GM21515 (cell line): ENCODE data around the gene GTPBP8.

Source experiments
- ATAC-seq: cut with Tn5 transposase; IDR thresholded peaks from one replicate; pipeline ENCODE4 v1.9.1; 2021; ENCODE audit not compliant: unreplicated experiment

GTPBP8 gene

GRCh38 chr3:112990672-112991602 lies at the start of gene GTPBP8:
TSS of gene GTPBP8 (plus strand) at chr3:112990984. CDS start at chr3:112991000, 16 bp downstream.
- ATAC-seq, result peak; percentile 93

DNA sequence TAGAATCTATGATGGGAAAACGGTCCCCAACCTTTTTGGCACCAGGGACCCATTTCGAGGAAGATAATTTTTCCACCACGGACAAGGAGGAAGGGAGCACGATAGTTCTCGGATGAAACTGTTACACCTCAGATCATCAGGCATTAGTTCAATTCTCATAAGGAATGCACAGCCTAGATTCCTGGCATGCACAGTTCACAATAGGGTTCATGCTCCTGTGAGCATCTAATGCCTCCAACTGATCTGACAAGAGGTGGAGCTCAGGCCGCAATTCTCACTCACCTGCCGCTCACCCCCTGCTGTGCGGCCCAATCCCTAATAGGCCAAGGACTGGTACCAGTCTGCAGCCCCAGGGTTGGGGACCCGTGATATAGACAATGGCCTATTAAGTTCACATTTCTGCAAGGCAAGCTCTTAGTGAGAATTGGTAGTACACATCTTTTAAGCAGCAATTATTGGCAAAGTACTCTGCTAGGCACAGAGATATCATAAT lies 42.4 kb upstream of the GTPBP8 start:
- ATAC-seq, result no peak

GRCh38 chr3:112956351-112956750 lies 34.4 kb upstream of the GTPBP8 start:
- no peak for ATAC-seq

GRCh38 chr3:112958811-112959560 lies 31.8 kb upstream of the GTPBP8 start:
- ATAC-seq, result peak; percentile 73

DNA sequence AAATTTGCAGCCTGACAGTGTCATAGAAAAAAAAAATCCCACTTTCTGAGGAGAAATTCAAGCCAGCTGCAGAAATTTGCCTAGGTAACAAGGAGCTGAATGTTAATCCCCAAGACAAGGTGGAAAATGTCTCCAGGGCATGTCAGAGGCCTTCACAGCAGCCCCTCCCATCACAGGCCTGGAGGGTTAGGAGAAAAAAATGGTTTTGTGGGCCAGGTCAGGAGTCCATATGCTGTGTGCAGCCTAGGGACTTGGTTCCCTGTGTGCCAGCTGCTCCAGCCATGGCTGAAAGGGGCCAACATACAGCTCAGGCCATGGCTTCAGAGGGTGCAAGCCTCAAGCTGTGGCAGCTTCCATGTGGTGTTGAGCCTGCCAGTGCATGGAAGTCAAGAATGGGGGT lies 27.1 kb upstream of the GTPBP8 start:
- no peak for ATAC-seq

DNA sequence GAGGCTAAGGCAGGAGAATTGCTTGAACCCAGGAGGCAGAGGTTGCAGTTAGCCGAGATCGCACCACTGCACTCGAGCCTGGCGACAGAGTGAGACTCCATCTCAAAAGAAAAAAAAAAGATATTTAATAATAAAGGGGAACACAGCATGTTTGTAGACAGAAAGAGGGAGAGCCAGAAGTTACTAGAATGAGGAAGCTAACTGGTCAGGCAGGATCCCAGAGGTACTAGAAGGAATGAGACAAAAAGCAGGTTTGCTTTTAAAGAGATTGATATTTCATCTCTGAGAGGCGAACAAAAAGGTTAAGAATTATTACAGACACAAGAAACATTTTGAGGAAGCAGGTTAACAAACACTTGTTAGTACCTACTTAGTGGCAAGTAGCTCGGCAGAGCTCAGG lies 25.1 kb upstream of the GTPBP8 start:
- ATAC-seq, result no peak

GRCh38 chr3:112966633-112967032 lies 24.2 kb upstream of the GTPBP8 start:
- ATAC-seq, result no peak

DNA sequence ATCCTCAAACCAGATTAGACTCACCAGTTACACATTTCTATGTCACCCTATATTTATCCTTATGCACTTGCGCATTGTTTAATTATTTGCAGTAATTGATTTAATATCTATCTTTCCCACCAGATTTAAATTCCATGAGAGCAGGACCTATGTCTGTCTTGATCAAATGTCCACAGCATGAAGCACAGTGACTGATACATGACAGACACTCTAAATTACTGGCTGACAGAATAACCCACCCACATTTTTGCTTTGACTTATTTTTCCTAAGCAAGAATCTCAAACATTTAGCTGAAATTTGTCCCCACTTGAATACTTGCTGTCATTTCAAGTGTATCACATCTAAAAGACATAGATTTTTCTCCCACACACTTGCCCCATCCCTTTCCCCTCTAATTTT lies 23.4 kb upstream of the GTPBP8 start:
- ATAC-seq, result no peak

DNA sequence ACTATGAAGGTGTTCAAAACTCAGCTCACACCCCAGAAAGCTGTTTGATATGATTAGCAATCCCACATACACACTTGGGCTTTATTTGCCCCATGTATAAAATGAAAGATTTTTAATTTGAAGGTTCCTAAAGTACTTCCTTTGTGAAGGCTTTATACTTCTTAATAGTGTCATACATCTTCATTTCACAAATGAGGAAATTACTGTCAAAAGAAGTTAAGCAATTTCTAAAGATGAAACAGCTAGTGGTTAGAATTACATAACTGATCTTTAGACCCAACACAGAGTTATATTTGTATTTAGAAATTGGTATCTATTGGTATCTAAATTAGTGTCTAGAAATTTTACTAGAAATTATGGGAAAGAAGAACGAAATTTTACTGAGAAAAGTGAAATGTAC lies 23.0 kb upstream of the GTPBP8 start:
- no peak for ATAC-seq

DNA sequence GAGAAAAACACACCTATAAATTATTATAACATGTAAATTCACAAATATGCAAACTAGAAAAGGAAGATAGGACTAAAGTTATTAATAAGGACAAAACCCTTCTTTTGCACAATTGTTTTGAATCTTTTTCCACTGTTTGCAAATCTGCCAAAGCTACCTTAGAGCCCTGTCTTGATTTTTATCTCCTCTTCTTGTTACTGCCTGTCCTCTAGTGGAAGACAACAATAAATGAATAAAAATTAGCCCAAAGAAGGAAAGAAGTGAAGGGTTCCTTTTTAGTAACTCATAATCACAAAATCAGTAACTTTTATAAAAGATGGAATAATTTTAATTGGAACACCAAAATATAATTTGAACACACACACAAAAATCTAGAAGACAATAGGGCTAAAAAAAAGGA lies 18.6 kb upstream of the GTPBP8 start:
- no peak for ATAC-seq

- peak; percentile 86 for ATAC-seq
Observed at GRCh38 chr3:112973325-112974177, 17.2 kb upstream of the GTPBP8 start.

GRCh38 chr3:112974178-112974517 lies 16.6 kb upstream of the GTPBP8 start:
- ATAC-seq, result peak; percentile 36

DNA sequence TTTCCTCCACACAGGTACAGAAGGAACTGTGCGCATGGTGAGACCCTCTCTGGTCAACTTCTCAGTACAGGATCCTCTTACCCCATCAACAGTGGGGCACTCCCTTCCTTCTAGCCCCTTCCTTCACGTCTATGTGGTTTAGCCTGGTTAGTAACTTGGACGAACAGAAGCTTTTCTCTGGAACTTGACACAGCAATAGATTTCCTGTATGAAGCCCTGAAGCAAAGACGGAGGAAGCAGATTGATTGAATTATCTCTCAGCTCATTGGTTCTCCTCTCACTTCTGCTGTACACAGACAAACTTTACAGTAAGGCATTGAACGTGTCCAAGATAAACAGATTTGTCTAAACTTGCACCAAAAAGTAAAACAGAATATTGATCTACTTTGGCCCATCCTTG lies 15.9 kb upstream of the GTPBP8 start, which contains the start of gene CD200R1:
CD200R1 (minus strand) TSS at position 210 of the 400 bp plus-strand sequence. CDS start 246 bp downstream, outside the sequence.
- no peak for ATAC-seq

GRCh38 chr3:112976001-112976400 lies 14.8 kb upstream of the GTPBP8 start:
- no peak for ATAC-seq

- ATAC-seq, result no peak
Observed at GRCh38 chr3:112976953-112977352, 13.8 kb upstream of the GTPBP8 start.

- ATAC-seq, result no peak
Observed at GRCh38 chr3:112979244-112979832, 11.4 kb upstream of the GTPBP8 start.

DNA sequence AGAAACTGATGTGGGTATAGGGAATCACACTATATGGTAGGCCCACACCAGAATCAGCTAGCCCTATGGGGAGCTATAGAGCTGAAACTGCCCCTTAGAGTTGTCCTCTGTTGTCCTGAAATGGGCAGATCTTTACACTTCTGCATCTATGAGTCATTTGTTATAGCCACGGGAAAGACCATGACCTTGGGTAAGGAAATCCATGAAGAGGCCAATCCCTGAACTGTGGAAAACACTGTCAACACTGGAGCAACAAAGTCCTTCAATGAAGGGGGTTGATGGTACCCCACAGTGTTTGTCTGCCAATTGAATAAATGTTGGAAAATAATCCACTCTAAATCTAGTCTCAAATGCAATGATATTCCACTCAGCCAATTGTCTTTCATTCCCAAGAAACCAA lies 10.7 kb upstream of the GTPBP8 start:
- ATAC-seq, result no peak

GRCh38 chr3:112982710-112983109 lies 8.1 kb upstream of the GTPBP8 start:
- ATAC-seq, result no peak

DNA sequence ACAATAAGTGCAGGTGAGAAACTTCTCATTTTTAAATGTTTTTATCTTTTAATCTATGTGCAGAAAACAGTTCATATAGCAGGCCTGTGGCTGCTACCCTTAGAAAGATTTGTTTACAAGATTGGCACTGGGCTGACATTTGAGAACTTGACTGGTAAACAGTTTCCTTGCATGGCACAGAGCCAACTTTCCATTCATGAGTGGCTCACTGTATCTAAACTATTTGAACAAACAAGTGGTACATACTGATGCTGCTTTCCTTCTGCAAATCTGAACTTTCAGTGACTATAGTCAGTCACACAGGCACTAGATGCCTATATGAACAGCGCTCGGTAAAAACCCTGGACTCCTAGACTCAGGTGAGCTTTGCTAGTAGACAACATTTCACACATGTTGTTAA lies 6.3 kb upstream of the GTPBP8 start:
- no peak for ATAC-seq

GRCh38 chr3:112987710-112988334 lies 3.0 kb upstream of the GTPBP8 start:
- ATAC-seq, result no peak
